HG02870 (cell line): Measurements from ENCODE around the gene LMBR1.

Source experiments
- ATAC-seq: cut with Tn5 transposase; IDR thresholded peaks from one replicate; pipeline ENCODE4 v1.9.1; 2021; ENCODE audit warnings: mild to moderate bottlenecking, moderate library complexity; ENCODE audit not compliant: unreplicated experiment

The LMBR1 gene

DNA sequence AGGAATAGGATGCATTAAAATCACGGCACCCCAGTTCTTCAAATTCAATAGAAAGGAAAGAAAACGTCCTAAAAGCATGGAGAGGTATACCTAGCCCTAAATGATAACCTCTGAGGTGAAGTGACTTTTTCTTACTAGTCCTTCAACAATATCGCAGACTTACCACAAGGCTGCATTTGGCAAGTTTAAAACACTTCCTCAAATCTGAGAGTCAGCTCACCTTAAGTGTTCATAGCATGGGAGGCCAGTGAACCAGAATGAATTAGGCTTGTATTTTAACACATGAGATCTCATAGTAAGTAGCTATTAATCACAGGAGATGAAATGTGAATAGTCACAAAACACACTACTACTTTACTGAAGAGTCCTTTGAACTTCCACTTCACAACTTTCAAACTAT, 128.2 kb downstream of the LMBR1 start:
- ATAC-seq: no peak

DNA sequence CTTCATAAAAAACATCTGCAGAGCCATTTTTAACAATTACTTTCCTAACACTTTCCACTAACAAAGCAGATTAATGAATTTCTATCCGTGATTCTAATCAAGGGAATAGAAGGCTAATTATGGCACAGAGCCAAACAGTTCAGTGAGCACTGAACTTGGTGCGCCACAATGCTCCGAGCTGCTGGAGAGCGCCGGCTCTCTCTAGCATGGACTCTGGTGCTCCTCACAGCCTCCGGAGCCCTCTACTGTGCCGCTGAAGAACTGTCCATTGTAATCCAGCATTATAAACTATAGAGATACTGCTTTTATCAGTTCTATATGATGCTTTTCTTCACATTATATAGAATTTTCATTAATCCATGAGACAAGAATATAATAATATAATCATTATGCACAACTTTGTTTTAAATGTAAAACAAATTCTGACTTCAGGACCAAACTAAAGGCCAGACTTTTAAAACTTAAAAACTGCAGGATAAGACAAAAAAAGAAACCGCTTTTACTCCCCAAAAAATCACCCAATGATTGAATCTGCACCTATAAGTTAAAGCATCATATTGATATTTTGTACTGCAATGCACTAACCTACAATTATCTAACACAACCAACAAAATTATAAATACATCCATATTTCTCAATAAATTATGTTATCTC, 128.8 kb downstream of the LMBR1 start:
- no peak for ATAC-seq

DNA sequence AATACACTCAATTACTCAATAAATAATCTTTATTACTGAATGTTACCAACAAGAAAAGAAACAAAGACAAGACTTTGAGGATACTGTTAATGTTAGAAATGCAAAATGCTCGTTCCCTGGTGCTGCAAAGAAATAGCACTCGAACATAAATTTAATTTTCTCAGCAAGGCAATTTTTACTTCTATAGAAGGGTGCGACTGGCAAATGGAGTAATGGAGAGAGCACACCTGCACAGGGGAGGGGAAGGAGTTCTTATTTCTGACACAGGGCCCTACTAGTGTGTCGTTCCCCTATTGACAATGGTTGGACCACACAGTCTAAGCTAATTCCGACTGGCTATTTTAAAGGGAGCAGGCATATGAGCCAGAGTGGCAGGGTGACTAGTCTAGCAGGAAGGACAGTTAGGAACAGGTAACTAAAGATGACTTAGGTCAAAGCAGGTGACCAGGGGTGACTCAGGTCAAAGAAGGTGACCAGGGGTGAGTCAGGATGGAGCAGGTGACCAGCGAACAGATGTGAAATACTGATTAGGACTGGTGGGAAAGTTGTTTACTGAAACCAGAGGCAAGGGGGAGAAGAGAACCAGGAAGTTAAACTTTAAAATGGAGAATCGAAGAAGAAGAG, 133.3 kb downstream of the LMBR1 start:
- no peak for ATAC-seq

GRCh38 chr7:156759143-156759542, 133.8 kb downstream of the LMBR1 start:
- no peak for ATAC-seq

- ATAC-seq: peak; percentile 49
Measured at GRCh38 chr7:156754201-156754600, 138.8 kb downstream of the LMBR1 start.

DNA sequence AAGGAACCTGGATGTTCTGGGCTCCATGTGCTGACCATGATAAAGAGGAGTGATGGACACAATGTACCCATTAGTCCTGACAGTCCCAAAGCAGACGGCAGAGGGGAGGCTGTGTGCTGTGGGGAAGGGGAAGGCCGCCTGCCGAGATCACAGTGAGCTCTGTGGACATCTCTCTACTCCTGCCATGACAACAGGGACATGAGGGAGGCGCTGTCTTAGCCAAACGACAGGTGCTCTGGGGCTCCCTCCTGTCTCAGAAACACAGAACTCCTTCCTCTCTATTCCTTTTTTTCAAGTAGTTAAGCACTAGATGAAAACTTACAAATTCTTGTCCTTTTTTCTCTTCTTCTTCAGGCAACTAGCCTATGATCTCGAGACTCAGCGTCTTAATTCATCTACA, 139.4 kb downstream of the LMBR1 start:
- ATAC-seq: no peak

DNA sequence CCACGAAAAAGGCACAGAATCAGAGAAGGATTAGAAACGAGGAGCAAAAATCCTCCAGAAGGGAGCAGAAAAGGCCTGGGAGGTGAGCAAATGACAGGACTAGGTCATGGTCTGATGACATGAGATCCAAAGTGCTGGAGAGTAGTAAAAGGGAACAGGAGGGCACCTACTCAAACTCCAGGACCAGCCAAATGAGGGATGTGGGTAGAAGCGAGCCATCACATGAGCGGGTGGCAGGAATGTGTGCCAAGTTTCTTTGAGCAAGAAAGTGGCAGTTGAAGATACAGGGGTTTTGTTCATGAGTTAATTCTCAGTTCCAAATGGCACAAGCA, 139.8 kb downstream of the LMBR1 start:
- no peak for ATAC-seq

- no peak for ATAC-seq
Measured at GRCh38 chr7:156752367-156753228, 140.4 kb downstream of the LMBR1 start.

GRCh38 chr7:156751319-156751718, 141.7 kb downstream of the LMBR1 start:
- peak; percentile 41 for ATAC-seq

DNA sequence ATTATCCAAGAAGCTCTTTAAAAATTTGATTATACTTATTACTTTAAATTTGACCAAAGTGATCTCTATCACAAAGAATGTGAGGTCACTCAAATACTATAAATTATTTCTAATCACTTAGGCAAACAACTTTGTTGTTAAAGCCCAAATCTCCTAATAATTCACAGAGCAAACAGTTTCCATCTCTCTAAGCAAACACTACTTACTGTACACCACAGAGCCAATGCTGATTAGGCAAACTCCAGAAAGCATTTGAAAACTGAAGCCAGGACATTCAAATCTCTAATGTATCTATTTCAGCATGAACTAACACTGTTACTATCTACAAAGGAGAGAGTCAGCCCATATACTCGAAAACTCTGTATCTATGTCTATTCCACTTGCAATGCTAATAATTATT, 145.3 kb downstream of the LMBR1 start:
- no peak for ATAC-seq

DNA sequence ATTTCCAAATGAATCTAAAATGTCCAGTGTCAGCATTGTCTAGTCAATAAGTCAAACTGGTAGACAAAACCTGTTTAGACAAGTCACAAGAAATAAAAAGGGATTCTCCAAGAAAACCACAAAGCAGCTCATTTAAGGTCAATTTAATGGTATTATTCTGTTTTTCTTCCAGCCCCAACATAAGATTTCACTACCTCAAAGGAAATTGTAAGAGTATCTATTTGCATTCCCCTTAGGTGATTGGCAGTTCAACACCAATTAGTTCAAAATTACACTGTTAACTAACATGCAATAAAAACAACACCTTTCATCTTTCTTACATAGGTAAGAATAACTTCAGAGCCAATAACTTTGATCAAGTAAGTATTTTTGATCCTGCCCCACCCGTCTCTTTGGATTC, 146.1 kb downstream of the LMBR1 start:
- no peak for ATAC-seq

DNA sequence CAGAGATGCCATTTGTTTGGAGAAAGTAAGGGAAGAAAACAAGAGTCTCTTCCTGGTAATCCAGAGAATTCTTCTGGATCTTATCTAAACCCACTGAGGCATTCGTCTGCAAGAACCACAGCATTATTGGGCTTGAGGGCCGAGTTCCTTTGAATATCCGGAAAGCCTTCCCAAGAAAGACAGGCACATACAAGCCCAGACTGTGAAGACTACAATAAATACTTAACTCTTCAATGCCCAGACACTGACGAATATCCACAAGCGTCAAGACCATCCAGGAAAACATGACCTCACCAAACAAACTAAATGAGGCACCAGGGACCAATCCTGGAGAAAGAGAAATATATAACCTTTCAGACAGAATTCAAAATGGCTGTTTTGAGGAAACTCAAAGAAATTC, 153.4 kb downstream of the LMBR1 start:
- ATAC-seq: no peak

DNA sequence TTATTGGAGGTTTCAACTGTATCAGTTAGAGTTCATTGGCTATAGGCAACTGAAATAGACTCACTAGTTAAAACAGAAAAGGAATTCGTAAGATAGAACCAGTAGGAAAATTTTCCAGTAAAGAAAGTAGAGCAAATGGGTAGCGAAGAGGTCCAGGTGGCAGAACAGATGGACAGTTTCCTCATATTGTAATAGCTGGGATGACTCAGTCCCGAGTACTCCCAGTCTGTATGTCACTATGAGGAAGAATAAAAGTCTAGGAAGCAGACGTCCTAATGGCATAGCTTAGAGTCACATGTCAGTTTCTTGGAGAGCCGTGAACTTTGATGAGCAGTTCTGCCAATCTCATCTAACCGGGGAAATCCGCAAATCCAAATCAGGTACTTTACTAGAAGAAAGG, 157.1 kb downstream of the LMBR1 start:
- no peak for ATAC-seq

DNA sequence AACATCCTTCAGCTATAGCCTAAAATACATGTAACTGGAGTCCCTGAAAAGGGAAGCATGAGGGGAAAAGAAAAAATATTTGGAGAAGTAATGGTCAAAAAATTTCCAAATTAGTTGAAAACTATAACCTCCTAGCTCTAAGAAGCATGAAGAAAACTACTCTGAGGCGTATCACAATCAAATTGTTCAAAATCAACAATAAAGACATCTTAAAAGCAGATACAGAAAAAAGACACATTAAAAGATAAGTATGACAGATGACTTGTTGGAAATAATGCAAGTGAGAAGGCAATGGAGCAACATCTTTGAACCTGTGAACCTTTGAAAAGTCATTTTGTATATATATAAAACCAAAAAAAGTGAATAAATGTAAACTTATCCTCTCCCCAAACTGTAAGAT, 159.3 kb downstream of the LMBR1 start:
- no peak for ATAC-seq

GRCh38 chr7:156732091-156732625, 160.8 kb downstream of the LMBR1 start:
- ATAC-seq: no peak

GRCh38 chr7:156731651-156732050, 161.3 kb downstream of the LMBR1 start:
- ATAC-seq: no peak

DNA sequence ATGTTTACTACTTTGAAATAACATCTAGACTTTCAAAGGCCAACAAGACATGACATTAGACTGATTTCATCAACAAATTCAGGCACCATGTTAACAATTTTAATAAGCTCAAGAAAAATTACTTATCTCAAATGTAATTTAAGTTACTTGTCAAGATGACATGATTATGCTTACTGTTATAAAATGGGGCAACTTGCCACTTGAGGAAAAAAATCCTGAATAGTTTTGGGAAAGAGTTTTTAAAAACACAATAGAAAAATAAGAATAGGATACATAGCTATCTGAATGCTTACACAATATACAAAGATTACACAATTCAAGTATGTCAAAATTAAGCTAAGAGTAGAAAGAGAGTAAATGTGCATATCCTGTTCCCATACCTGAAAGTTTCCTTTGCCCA, 167.0 kb downstream of the LMBR1 start:
- ATAC-seq: no peak

GRCh38 chr7:156725073-156725472, 167.9 kb downstream of the LMBR1 start:
- ATAC-seq: no peak

- no peak for ATAC-seq
Measured at GRCh38 chr7:156722043-156722826, 170.7 kb downstream of the LMBR1 start.

DNA sequence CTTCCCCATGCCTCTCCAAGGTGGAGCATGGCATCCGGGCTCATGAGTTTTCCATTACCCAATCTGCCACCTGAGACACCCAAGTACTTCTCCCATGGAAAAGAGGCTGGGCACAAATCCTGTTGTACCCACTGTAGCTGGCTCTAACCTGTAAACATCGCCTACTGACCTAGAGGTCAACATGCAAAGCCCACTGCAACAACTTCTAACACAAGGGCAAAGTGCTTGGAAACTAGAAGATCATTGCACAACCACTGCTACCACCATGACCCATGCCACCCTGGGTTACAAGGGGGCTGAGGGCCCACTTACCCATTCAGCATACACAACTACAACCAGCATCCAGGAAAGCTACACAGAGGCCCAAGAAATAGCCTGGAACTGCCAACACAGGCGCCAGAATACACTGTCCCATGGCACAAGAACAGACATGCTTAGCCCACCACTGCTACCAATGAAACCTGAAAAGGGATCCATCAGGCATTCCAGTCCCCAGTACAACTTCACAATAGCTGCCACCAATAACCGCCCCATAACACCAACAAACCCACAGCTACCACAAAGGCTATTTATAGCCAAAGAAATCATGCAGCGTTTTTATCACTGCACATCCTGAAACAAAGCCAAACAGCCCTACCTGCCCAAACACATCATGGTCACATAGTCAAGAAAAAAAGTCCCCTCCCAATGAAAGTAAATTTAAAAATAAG, 189.1 kb downstream of the LMBR1 start:
- peak; percentile 55 for ATAC-seq
